OCI-LY3 (cell line): ENCODE results near the gene ANKK1.

ENCODE experiments used
- H2AFZ ChIP-seq: fragments of 200-600, 300-600 bp; shearing (Covaris generic); 2 replicates; pipeline ENCODE4 v1.6.0; 2014; ENCODE audit warnings: antibody characterized with exemption, low read depth, low read length
- H3K27ac ChIP-seq: fragments of 200-600, 300-600 bp; sonication (generic); 2 replicates; pipeline ENCODE4 v1.5.1; 2014; ENCODE audit warnings: mild to moderate bottlenecking, low read length, moderate library complexity, mixed read lengths
- H3K27me3 ChIP-seq: fragments of 200-600, 300-600 bp; sonication (generic); 2 replicates; pipeline ENCODE4 v1.6.1; 2014; ENCODE audit warnings: low read depth, low read length, mixed read lengths
- H3K36me3 ChIP-seq: fragments of 200-600, 300-600 bp; sonication (generic); replicated peaks from 2 replicates; pipeline ENCODE3; 2014; ENCODE audit warnings: low read depth, low read length, mixed read lengths
- H3K4me1 ChIP-seq: fragments of 300-600, 200-600 bp; sonication (generic); 2 replicates; pipeline ENCODE4 v1.6.1; 2014; ENCODE audit warnings: low read length, mixed read lengths
- H3K4me2 ChIP-seq: fragments of 200-600, 300-600 bp; sonication (generic); 2 replicates; pipeline ENCODE4 v1.6.1; 2014; ENCODE audit warnings: low read length, mixed read lengths
- H3K4me3 ChIP-seq: fragments of 300-600, 200-600 bp; sonication (generic); 2 replicates; pipeline ENCODE4 v1.5.1; 2014; ENCODE audit warnings: antibody characterized with exemption, mild to moderate bottlenecking, low read length, moderate library complexity
- H3K79me2 ChIP-seq: fragments of 300-600, 200-600 bp; shearing (Covaris generic); 2 replicates; pipeline ENCODE4 v1.6.1; 2014; ENCODE audit warnings: mild to moderate bottlenecking, low read length, mixed read lengths
- H3K9ac ChIP-seq: fragments of 300-600, 200-600 bp; shearing (Covaris generic); 2 replicates; pipeline ENCODE4 v1.6.0; 2014; ENCODE audit warnings: mild to moderate bottlenecking, low read length, moderate library complexity
- H3K9me3 ChIP-seq: fragments of 200-600, 300-600 bp; shearing (Covaris generic); 2 replicates; pipeline ENCODE4 v1.6.1; 2014; ENCODE audit warnings: low read length, mixed read lengths; ENCODE audit not compliant: insufficient read depth
- H4K20me1 ChIP-seq: fragments of 200-600, 300-600 bp; sonication (generic); 2 replicates; pipeline ENCODE4 v1.6.1; 2016; ENCODE audit warnings: low read length, mixed read lengths; ENCODE audit not compliant: insufficient read depth
- CTCF ChIP-seq: fragments of 200-600, 300-600 bp; sonication (generic); IDR thresholded peaks from 2 replicates; pipeline ENCODE4 v1.5.1; 2014; ENCODE audit warnings: antibody characterized with exemption, low read length, low read depth
- EZH2phosphoT487 ChIP-seq: fragments of 200-600 bp; shearing (Covaris generic); IDR thresholded peaks from 2 replicates; pipeline ENCODE4 v1.6.1; 2018; ENCODE audit warnings: antibody characterized with exemption, mixed run types, low read depth

The ANKK1 gene

GRCh38 chr11:113396690-113397089, 9.1 kb downstream of the ANKK1 start:
- no peak overlapping the region for H3K9ac ChIP-seq
- H2AFZ ChIP-seq = no peak overlapping the region
- H3K9me3 ChIP-seq = no peaks in the 10 kb centered on the region
- TF ChIP-seq CTCF (no peak), EZH2phosphoT487 (no peak)
- H3K27ac ChIP-seq = no peak overlapping the region
- H4K20me1 ChIP-seq = no peaks in the 10 kb centered on the region
- H3K4me3 ChIP-seq = no peak overlapping the region
- peaks cover 18% of the 10 kb centered on the region for H3K27me3 ChIP-seq
- no peak overlapping the region for H3K4me2 ChIP-seq
- H3K36me3 ChIP-seq = no peaks in the 10 kb centered on the region
- H3K79me2 ChIP-seq = no peaks in the 10 kb centered on the region
- H3K4me1 ChIP-seq = no peaks in the 10 kb centered on the region

GRCh38 chr11:113397212-113397611, 9.6 kb downstream of the ANKK1 start:
- Histone ChIP-seq H4K20me1 (no peaks in the 10 kb centered on the region), H3K27ac (no peak overlapping the region), H3K27me3 (peaks cover 13% of the 10 kb centered on the region), H3K4me2 (no peak overlapping the region), H3K4me1 (no peaks in the 10 kb centered on the region), H3K79me2 (no peaks in the 10 kb centered on the region), H3K4me3 (no peak overlapping the region), H2AFZ (no peak overlapping the region), H3K9ac (no peak overlapping the region), H3K9me3 (no peaks in the 10 kb centered on the region), H3K36me3 (no peaks in the 10 kb centered on the region)
- no peak for TF ChIP-seq CTCF
- TF ChIP-seq EZH2phosphoT487 = no peak

GRCh38 chr11:113397821-113398220, 10.2 kb downstream of the ANKK1 start:
- no peak overlapping the region for H3K9ac ChIP-seq
- H2AFZ ChIP-seq = no peak overlapping the region
- no peaks in the 10 kb centered on the region for H3K4me1 ChIP-seq
- no peak overlapping the region for H3K27ac ChIP-seq
- TF ChIP-seq CTCF (no peak), EZH2phosphoT487 (no peak)
- H3K36me3 ChIP-seq = no peaks in the 10 kb centered on the region
- no peaks in the 10 kb centered on the region for H3K9me3 ChIP-seq
- no peak overlapping the region for H3K4me3 ChIP-seq
- H3K79me2 ChIP-seq = no peaks in the 10 kb centered on the region
- peaks cover 12% of the 10 kb centered on the region for H3K27me3 ChIP-seq
- no peak overlapping the region for H3K4me2 ChIP-seq
- H4K20me1 ChIP-seq = no peaks in the 10 kb centered on the region

- TF ChIP-seq CTCF (no peak), EZH2phosphoT487 (no peak)
- Histone ChIP-seq H3K79me2 (no peaks in the 10 kb centered on the region), H4K20me1 (no peaks in the 10 kb centered on the region), H3K4me2 (no peak overlapping the region), H3K27me3 (peaks cover 8% of the 10 kb centered on the region; the same call in 1 of the 2 replicates), H3K9me3 (no peaks in the 10 kb centered on the region), H3K4me1 (no peaks in the 10 kb centered on the region), H3K27ac (no peak overlapping the region), H2AFZ (no peak overlapping the region), H3K9ac (no peak overlapping the region), H3K36me3 (no peaks in the 10 kb centered on the region), H3K4me3 (no peak overlapping the region)
Observed at GRCh38 chr11:113398669-113399430, 11.3 kb downstream of the ANKK1 start.
